Fibroblast of skin of right quadriceps (primary cell): ENCODE results near the gene FLAD1.

Experiments used
- DNase-seq: peaks from one replicate; pipeline ENCODE4 v3.0.0-alpha.2; 2013

The FLAD1 gene

DNA sequence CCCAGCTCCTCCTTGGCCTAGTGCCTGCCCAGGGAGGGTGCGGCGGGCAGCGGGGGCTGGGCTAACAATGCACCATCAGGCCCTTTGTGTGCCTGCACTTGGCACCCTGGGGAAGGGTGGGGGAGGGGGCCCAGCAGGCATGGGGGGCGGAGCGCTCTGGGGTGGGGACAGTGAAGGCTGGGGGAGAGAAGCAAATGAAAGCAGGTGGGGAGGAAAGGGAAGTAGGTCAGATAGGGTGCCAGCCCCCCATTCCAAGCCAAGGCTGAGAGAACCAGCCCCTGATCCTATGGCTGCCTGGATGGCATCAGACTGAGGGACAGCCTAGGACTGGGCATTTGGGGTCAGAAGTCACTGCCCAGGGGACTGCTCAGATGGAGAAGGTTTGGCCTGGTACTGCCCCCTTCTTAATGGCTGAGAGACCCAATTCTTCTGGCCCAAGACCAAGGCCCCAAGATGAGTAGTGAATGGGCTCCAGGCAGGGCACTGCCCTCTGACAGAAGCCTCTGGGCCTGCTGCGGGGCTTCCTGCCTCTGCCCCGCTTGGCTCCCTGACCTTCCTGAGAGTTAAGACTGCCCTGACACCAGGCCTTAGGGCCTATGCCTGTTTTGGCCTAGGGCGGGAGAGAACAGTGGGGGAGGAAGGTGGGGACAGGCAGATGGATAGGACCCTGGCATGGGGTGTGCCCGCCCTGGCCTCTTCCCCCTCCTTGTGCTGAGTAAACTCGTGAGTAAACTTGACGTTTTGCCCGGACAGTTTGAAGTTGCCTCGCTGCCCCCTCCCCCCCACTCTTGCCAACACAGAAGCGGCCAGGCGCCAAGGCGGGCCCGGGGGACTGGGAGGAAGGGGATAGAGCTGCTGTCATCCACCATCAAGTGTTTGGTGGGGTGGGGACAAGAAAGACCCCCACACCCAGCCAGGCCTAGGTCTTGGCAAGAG is 22.2 kb downstream of the FLAD1 start:
- DNase-seq: no peak

DNA sequence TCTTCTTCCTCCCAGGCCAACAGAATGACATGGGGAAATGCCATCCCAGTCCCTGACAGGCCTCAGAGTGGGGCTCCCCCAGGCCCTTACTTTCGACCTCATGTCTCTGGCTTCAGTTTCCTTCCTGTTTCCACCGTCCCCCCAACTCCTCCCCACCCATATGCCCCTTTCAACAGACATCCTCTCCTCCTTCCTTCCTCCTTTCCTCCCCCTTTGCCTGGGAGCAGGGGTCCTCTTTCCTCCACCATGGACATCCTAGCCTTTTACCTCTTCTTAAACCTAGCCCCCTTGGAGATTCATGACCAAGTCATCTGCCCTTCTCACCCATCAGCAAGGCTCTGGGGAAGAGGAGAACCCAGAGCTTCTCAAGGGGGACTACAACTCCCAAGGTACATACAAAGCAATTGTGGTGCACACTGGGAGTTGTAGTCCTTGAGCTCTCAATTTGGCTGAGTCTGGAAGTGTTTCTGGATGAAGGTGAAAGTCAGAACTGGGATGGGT is 23.5 kb downstream of the FLAD1 start:
- no peak for DNase-seq

DNA sequence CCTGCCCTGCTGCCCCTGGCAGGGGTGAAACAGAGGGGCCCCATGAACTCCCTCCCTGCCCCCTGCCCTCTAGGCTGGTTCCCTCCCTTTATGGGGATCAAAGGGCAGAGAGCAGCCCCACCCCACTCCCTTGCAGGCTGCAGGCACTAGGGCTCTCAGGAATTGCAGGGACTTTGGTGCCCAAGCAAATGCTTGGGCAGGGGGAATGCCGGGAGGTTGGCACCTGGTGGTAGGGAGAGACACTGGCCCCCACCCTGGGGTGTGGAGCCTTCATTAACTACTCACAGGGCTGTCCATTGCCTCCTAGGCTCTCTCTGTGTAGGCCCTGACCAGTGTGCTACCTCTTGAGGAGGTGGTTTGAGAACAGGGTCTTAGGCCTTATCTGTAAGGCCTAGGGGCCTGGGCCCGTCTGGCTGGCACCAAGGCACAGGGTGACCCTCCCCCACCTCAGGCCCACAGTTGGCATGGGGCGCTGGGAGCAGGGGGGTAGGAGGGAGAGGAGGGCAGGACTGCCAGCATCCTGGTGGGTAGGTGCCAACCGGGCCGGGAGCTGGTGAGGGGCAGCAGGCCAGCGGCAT is 24.2 kb downstream of the FLAD1 start:
- no peak for DNase-seq

DNA sequence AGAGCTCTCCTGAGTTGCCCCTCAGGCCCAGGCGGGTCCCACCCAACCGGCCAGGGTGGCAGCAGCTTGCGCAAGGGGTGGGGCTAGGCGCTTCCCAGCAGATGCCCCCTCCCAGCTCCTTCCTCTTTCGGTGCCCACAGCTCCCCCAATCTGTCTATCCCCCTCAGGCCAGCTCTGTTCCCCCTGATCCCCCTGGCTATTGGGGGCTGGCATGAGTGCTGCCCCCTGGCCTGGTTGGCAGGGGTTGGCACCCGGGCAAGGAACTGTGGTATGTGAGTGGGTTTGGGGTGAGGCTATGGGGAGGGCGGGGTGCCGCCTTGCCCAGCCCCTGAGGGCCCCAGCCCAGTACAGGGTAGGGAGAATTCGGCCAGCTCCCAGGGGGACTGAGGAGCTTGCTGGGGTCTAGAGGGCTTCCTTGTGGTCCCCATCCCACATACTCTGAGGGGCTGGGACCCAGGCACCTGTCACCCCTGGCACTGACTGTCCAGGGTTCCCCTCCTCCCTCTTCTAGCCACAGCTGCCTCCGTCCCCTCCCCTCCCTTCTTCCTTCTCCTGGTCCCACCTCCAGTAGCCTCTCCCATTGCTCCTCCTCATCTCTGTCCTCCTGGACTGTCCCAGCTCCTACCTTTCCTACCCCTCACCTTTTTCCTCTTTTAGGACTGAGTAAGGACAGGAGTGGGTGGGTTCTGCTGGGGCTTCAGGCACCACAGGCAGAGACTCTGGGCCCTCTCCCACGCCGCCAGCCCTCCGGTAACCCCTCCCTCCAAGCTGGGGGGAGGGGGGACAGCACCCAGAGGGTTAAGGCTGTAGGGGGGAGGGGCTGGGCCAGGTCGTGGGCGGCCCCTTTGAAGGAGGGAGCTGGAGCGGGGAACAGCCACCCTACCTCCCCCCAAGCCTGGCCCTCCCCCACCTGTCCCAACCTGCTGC is 25.1 kb downstream of the FLAD1 start:
- no peak for DNase-seq

DNA sequence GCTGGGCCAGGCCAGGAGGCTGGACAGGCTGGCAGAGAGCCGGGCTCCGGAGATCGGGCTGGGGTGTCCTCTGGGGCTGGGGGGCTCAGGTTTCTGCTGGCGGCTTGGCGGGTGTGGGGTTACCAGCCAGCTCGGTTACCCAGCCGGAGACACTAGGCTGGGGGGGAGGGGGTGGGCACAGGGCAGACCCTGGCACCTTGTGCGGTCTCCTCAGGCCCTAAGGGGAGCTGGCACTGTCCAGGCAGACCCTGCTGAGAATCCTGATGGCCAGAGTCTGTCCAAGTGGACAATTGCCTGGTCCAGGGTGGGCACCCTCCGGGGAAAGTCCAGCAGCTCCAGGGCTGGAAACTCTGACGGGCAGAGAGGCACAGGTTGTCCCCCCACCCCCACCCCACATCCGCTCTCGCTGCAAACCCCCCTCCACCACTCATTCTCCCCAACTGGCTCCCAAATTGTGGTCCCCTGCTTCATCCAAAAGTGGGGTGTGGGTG is 26.1 kb downstream of the FLAD1 start:
- no peak for DNase-seq

DNA sequence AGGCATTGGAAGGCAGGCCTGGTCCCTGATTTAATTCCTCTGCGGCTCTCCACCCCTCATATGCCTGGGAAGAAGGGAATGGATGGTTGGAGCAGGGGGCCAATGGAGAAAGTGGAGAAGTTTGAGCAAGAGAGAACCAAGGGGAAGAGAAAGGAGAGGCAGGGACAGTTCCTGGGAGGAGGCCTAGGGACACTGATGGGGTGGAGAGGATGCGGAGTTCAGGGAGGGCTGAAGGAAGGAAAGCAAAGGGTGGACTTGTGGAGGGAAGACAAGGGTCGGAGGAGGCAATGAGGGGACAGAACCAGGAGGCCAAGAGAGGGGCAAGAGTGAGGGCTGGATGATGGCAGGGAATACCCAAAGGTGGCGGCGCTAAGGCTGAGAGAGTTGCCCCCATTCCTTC is 26.6 kb downstream of the FLAD1 start:
- DNase-seq: no peak

DNA sequence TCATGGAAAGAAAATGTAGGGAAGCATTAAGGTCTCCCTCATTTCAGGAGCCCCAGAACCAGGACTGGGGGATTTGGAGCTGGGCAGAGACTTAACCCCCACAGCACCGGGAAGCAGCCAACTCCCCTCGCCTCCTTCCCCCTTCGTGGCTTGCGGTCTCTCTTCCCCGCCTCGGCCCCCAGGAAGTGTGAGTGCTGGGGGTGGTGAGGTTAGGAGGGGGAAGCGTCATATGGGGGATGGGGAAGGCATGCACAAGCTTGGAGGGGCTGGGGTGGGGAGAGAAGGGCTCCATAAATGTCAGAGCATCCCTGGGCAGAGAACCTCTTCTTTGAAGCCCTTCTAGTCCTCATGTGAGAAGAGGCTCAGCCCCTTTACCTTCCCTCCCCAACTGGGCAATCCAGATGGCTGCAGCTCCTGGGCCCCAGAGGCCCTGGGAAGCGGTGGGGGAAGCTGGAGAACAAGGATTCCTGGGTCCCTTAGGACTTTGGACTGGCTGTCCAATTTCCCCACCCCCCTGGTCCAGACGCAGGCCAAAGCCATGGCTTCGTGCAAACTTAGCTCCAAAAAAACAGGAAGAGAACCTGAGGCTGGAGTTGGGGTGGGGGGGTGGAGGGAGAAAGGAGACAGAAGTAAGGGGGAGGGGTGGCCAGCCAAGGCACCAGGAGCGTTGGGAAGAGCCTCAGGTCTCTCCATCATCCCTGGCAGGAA is 27.2 kb downstream of the FLAD1 start:
- no peak for DNase-seq

DNA sequence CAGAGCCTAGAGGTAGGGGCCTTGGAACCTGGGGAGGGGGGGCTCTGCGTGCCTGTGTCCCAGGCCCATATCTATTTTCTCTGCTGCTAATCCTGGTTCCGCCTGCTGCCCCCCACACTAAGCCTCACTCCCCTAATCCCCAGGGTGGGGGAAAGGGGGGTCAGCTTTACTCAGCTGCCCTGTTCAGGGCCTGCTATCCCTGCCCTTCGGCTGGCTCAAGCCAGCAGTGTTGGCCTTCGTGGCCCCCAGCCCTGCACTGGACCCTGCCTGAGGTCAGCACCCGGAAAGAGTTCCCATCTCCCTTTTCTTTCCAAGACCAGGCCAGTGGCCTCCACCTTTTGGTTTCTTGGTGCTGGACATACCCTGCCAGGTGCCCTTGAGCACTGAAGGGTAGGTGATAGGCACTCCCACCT is 27.9 kb downstream of the FLAD1 start:
- DNase-seq: no peak

DNA sequence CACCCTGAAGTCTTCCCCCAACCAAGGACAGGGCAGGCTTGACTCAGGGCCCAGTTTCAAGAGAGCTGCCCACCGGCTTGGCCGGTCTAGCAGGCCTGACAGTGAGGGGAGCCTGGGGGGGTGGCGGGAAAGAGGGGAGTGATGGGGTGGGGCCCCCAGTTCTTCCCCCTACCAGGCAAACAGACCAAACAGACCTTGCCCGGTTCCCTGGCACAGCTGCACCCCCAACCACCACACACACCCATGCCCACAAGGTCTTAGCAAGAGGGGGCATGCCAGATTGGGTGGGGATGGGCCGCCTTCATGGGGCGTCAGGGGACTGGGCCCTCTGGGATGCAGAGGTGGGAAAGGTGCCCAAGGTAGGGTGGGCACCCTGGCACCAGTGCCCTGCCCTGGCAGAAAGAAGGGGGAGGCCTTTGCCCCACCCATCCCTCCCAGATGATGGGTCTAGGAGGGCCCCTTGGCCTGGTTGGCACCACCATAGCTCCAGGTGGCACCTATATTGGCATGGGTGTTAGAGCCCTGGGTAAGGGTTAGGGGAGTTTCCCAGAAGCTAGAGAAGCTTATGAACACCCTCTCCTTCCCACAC is 28.4 kb downstream of the FLAD1 start:
- no peak for DNase-seq

DNA sequence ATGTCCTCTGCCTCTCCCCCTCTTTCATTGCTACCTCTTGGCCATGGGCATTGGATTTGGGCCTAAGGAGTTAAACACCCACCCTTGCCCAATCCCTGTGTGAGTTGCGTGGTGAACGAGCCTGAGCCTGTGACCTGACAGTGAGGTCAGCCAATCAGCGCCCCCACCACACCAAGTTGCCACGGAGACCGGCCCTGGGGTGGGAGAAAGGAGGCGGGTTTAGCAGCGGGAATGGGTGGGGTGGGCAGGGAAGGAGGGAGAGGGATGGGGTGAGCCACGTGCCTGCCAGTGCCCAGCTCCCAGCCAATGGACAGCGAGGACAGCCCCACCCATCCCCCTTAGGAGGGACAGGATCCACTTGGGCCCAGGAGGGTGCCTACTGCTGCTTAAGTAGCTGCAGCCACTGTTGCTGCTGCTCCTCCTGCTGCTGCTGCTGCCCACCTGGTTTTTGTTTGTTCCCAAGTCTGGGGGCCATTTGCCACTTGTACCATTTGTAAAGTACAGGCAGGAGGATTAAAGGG is 28.9 kb downstream of the FLAD1 start:
- DNase-seq: peak; percentile 40

DNA sequence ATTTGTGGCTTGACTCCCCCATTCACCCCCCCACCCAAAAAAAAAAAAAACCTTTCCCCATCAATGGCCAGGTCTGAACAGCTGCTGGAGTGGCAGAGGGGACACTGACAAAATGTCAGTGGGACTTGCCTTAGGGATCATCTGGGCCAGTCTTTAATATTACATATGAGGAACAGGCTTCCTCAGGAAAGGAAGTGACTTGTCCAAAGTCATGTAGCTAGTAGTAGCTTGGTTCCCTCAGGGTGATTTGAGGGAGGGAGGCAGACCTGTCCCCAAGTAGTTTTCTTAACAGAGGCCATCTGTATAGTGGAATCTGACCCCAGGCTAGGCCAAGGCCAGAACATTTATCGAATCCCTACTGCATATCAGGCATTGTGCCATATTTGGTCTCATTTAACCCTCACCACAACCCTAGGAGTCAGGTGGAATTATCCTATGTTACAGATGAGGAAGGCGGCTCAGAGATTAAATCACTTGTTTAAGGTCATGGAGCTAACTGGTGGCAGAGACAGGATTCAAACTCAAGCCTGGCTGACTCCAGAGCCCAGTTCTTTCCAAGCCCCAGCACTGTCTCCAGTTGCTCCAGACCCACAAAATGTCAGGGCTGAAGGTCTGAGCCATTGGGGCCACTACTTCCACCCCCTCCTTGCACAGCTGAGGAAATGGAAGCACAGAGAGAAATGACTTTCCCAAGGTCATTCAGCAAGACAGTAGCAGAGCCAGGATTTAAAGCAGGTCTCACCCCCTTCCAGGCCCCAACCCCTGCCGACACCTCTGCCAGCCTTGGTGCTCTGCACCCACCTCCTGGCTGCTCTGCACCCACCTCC is 29.8 kb downstream of the FLAD1 start:
- DNase-seq: no peak

DNA sequence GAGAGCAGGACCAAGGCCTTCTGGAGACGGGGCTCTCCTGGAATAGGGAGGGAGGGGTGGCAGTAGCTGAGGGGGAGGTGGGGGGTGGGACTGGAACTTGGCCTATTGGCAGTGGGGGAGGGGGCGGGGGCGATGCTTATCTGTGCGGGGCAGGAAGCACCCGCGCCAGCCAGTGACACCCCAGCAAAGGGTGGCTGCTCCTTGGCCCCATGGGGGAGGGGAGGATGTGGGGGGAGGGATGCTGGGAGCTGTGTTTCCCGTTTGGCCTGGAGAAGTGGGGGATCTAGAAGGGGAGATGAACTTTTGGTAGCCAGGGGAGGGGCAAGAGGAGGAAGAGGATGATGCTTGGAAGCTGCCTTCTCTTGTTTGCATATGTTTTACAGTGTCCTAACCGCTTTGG is 30.5 kb downstream of the FLAD1 start:
- DNase-seq: no peak

DNA sequence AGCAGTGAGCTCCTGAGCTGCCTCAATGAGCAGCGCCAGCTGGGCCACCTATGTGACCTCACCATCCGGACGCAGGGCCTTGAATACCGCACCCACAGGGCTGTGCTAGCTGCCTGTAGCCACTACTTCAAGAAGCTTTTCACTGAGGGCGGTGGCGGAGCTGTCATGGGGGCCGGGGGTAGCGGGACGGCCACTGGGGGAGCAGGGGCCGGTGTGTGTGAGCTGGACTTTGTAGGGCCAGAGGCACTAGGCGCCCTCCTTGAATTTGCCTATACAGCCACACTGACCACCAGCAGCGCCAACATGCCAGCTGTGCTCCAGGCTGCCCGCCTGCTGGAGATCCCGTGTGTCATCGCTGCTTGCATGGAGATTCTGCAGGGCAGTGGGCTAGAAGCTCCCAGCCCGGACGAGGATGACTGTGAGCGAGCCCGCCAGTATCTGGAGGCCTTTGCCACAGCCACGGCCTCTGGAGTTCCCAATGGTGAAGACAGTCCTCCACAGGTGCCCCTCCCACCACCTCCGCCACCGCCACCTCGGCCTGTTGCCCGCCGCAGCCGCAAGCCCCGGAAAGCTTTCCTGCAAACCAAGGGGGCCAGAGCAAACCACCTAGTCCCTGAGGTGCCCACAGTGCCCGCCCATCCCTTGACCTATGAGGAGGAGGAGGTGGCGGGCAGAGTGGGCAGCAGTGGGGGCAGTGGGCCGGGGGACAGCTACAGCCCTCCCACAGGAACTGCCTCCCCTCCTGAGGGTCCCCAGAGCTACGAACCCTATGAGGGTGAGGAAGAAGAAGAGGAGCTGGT is 31.8 kb downstream of the FLAD1 start:
- no peak for DNase-seq

DNA sequence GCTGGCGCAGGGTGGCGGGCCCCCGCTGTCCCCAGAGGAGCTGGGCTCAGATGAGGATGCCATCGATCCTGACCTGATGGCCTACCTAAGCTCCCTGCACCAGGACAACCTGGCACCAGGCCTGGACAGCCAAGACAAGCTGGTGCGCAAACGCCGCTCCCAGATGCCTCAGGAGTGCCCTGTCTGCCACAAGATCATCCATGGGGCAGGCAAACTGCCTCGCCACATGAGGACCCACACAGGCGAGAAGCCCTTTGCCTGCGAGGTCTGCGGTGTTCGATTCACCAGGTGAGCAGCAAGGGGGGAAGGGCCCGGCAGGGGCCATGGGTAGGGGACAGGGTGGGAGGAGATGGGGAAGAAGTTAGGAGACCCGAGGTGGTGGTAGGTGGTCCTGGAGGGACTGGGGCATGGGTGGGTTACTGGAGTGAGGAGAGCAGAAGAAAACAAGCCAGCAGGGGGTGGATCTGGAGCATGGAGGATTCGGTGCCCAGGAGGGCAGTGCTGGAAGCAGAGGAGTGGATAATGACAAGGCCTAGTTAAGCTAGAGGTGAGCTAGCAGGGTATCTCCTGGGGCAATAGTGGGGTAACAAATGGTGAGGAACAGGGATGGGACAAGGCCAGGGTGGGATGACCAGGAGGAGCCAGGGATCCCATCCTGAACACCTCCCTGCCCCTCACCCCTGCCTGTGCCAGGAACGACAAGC is 32.5 kb downstream of the FLAD1 start:
- DNase-seq: no peak

DNA sequence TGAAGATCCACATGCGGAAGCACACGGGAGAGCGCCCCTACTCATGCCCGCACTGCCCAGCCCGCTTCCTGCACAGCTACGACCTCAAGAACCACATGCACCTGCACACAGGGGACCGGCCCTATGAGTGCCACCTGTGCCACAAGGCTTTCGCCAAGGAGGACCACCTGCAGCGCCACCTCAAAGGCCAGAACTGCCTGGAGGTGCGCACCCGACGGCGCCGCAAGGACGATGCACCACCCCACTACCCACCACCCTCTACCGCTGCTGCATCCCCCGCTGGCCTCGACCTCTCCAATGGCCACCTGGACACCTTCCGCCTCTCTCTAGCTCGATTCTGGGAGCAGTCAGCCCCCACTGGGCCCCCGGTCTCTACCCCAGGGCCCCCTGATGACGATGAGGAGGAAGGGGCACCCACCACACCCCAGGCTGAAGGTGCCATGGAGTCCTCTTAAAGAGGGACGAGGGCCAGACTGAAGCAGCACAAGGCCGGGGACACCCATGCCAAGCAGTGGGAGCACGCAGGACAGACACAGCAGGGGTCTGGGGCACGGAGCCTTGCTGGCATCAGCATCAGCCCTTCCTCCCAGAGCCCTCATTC is 33.2 kb downstream of the FLAD1 start:
- no peak for DNase-seq

DNA sequence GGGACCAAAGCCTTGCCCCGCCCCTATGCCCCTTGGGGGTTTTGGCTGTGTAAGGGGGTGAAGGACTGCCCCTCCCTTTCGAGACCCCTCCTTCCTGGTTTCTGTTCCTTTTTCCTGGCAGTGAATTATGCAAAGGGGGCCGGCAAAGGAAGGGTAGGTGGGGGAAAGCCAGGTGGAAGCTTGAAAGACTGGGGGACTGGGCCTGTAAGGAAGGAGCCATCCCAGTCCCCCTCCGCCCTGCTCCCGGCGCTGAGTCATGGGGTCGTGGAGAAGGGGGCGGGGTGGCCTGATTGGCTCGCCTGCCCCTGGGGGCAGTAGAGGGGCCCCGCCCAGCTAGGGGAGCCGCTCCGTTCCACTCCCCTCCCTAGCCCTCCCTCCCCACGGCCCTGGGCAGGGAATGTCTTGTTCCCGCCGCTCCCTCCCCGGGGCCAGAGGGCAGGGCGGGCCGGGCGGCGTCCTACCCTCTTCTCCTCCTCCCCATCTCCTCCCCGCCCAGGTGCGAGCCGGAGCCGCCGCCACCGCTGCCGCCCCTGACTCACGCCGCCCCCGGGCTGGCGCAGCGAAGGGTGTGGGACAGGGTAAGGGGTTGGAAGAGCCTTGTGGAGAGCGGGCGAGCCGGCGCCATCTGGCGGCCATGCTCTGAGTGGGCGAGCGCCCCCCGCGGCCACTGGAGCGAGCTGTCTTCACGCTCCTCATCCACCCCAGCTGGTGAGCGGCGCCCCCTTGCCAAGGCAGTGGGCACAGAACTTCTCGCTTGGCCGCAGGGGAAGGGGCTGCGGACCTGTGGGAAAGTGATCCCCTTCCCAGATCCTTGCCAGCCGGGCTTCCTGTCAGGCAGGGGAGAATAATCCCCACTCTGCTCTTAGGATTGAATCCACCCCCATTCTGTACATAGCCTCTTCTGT is 34.1 kb downstream of the FLAD1 start:
- peak; percentile 86 for DNase-seq

DNA sequence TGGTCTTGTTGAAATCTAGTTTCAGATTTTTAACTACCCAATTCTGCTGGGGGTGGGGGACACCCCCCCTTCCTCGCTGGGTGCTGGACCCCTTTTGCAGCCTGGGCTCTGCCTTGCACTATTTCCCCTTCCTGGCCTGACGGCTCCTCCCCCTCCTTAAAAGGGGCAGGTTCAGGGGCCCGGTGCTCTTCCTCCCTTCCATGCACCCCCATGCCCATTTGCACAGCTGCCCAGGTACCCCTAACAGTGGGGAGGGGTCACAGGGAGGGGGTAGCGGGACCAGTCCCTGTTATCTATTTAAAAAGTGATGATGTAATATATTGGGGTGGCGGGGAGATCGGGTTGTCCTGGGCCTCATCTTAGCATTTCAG is 34.8 kb downstream of the FLAD1 start:
- no peak for DNase-seq
